Transverse colon (tissue), 3 donors: ENCODE measurements around the gene SCAMP4.
"Not testable (repeated sequence)": the region's sequence is repeated elsewhere in the genome, so short reads cannot be mapped to it uniquely, and the experiment has no call there.

Source experiments
- POLR2A ChIP-seq: fragments of 450-650 bp; IDR thresholded peaks from one replicate; pipeline ENCODE4 v1.6.1; 2016; ENCODE audit warnings: antibody characterized with exemption, mild to moderate bottlenecking, moderate library complexity
- TF ChIP-seq, protein P1 (sequence below), 5 experiments: fragments of 200-600 bp in 3 of 5; fragments of 450-650 bp in 2 of 5; sonication (generic) in 3 of 5; IDR thresholded peaks; 1 replicate in 2 of 5; 2 replicates in 3 of 5; pipeline ENCODE4 v1.5.1; 2016 to 2017; ENCODE audit warnings: antibody characterized with exemption in 5 of 5, inconsistent platforms in 3 of 5, mild to moderate bottlenecking in 2 of 5, moderate library complexity in 1 of 5

DNA sequence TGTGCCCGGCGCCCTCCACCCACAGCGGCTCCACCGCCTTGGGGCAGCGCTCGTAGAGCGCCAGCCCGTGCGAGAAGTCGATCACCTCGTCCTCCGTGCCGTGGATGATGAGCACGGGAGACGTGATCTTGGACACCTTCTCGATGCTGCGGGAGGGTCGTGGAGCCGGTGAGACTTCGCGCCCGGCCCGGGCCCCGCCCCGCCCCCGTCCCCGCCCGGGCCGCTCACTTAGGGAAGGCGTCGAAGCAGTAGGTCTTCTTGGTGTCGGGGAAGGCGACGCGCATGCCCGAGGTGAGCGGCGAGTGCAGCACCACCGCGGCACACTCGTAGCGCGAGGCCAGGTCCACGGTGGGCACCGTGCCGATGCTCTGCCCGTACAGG is 27.9 kb upstream of the SCAMP4 start:
- TF ChIP-seq, protein P1, sequence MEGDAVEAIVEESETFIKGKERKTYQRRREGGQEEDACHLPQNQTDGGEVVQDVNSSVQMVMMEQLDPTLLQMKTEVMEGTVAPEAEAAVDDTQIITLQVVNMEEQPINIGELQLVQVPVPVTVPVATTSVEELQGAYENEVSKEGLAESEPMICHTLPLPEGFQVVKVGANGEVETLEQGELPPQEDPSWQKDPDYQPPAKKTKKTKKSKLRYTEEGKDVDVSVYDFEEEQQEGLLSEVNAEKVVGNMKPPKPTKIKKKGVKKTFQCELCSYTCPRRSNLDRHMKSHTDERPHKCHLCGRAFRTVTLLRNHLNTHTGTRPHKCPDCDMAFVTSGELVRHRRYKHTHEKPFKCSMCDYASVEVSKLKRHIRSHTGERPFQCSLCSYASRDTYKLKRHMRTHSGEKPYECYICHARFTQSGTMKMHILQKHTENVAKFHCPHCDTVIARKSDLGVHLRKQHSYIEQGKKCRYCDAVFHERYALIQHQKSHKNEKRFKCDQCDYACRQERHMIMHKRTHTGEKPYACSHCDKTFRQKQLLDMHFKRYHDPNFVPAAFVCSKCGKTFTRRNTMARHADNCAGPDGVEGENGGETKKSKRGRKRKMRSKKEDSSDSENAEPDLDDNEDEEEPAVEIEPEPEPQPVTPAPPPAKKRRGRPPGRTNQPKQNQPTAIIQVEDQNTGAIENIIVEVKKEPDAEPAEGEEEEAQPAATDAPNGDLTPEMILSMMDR (IDR thresholded peaks at IDR 0.05): not testable (repeated sequence)
- not testable (repeated sequence) for TF ChIP-seq POLR2A
